Stimulated activated CD4-positive, alpha-beta T cell treated with anti-CD3 and anti-CD28 coated beads, Interleukin-2, amount 100 ng/mL, for 4 hours (primary cell): ENCODE data around the gene FER1L5.

Source experiments
- DNase-seq: peaks from one replicate; pipeline ENCODE4 v3.0.0-alpha.2; 2020; ENCODE audit warnings: low read depth

Gene FER1L5

DNA sequence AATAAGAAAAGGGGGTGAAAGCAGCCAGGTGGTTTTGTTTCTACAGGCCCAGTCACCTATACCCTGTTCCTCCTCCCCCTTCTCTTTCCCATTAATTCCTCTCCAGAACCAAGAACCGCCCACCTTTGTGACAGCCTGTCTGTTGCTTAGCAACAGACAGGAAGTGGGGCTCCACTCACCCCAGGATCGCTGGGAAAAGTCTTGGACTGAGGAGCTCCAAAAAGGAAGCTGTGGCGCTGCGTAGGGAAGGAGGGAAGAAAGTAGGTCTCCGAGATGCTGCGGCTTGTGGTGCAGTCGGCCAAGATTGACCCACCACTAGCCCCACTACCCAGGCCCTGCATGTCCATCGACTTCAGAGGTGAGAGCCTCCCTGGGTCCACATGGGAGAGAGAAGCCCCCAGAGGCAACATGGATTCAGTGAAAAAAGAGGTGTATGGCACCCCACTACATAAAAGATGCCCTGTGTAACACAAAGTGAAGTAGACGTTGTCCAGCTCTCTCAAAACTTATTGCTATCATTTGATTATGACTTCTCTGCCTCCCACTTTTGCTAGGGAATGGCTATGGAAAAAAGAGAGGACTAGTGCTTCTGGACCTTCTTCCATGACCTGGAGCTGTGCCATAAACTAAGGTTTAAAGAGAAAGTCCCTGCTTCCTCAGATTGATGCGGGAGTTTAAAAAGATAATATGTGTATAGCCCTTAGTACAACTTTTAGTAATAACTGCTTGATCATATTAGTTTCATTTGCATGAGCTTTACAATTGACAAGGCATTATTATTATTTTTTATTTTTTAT lies at the start of gene FER1L5:
Gene FER1L5 (plus strand): TSS at position 201 of the 797 bp plus-strand sequence. CDS start 73 bp downstream, at position 274.
- DNase-seq, result no peak

GRCh38 chr2:96594282-96594681 lies 48.3 kb upstream of the FER1L5 start:
- no peak for DNase-seq

DNA sequence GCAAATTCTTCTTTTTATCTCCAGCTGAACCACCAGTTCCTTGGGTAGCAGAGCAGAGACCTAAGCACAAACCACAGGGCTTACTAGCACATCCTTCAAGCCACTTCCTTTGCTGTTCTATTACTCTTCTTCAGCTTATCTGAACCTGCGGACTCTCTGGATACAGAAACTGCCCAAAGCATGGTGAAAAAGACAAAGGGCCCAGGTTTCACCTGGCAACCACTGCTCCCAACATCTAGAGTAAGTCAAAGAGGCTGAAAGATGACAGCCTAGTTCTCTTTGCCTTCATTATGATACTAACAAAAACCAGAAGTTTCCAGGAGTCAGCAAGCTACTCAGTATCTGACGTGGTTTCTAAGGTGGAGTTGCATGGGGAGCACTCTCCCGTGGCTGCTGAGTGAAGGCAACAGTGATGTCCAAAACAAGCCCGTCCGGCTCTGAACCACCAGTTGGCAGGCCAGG lies 47.8 kb upstream of the FER1L5 start:
- DNase-seq, result no peak

GRCh38 chr2:96596596-96596995 lies 46.0 kb upstream of the FER1L5 start:
- no peak for DNase-seq

- DNase-seq, result no peak
These were observed 42.6 kb upstream of the FER1L5 start for GRCh38 chr2:96599941-96600340.

- no peak for DNase-seq
These were observed 40.9 kb upstream of the FER1L5 start for GRCh38 chr2:96601382-96602292.

DNA sequence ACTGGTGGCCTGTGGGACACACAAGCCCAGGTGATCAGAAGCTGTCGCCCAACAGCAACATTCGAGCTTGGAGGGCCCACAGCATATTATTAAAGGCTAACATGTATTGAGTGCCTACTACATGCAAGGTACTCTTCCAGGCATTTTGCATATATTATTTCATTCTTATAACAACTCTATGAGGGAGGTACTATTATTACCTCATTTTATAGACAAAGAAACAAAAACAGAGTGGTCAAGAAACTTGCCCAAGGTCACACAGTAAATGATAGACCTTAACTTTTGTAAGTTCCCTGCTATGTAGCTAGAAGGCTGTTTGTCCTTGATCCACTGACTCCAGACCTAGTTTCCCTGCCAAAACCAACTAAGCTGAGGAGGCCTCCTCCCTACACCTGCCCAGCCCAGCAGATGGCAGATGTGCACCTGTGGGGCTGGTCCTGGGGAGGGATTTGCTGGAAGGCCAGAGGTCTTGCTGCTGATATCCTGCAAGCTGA lies 40.2 kb upstream of the FER1L5 start:
- no peak for DNase-seq

DNA sequence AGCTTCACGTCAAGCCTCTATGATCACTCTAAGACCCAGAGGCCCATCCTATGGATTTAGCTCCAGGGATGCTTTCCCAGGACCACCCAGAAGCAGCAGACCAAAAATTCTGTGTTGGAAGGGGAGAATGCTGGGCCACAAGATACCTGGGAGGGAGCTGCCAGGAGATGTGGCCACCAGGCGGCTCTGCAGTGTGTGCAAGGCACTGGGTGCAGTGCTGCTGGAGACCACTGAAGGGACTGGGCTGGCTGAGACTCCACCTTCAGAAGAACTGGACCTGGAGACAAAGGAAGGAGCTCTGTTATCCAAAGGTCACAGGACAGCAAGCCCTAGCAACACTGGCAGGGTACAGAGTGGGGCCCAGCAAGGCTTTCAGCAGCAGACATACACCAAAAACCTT lies 38.5 kb upstream of the FER1L5 start:
- DNase-seq, result no peak

- DNase-seq, result no peak
These were observed 33.8 kb upstream of the FER1L5 start for GRCh38 chr2:96608469-96609455.

GRCh38 chr2:96616128-96616527 lies 26.4 kb upstream of the FER1L5 start:
- no peak for DNase-seq

- DNase-seq, result no peak
These were observed 26.0 kb upstream of the FER1L5 start for GRCh38 chr2:96616535-96616934.

GRCh38 chr2:96617012-96617411 lies 25.6 kb upstream of the FER1L5 start:
- no peak for DNase-seq

- DNase-seq, result no peak
These were observed 23.8 kb upstream of the FER1L5 start for GRCh38 chr2:96618596-96619283.

GRCh38 chr2:96622544-96622943 lies 20.0 kb upstream of the FER1L5 start:
- DNase-seq, result no peak

DNA sequence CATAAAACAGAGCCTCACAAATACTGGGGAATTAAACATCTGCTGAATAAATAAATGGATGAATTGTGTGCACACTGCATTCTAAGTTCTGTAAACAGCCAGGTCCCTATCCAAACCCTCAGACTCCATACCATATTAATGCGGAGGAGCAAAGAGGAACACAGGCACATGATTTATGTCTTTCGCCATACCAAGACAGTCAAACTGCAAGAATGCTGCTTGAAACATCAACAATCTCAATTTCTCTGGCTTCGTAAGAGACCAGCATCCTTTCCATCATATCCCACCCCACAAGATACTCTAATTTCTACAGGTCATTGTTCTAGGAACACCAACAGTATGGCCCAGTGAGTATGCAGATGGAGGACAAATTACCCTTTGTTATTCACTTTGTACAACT lies 19.4 kb upstream of the FER1L5 start:
- DNase-seq, result no peak

- DNase-seq, result no peak
These were observed 16.7 kb upstream of the FER1L5 start for GRCh38 chr2:96625571-96626552.

DNA sequence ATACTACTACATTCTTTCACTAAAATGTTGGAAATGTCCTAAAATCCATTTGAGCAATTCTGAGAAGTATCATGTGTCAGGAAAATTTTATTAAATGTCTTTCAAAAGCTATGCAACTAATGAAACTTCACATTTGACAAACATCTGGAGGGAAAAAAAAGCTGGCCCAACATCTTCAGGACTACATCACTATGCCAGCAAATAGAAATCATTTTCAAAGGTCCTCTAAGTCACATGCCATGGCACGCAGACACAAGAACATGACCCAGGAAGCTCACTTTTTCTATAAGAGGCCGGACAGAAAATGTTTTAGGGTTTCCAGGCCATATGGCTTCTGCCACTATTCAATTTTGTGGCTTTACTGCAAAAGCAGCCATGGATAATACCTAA lies 16.0 kb upstream of the FER1L5 start:
- no peak for DNase-seq

DNA sequence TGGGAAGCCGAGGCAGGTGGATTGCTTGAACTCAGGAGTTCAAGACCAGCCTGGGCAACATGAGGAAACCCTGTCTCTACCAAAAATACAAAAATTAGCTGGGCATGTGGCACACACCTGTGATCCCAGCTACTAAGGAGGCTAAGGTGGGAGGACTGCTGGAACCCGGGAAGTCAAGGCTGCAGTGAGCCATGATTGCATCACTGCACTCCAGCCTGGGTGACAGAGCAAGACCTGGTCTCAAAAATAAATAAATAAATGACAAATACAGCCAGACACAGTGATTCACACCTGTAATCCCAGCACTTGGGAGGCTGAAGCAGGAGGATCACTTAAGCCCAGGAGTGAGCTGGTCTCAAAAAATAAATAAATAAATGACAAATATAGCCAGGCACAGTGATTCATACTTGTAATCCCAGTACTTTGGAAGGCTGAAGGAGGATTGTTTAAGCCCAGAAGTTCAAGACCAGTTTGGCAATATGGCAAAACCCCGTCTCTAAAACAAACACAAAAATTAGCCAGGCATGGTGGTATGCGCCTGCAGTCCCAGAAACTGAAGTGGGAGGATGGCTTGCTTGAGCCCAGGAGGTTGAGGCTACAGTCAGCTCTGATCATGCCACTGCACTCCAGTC lies 10.6 kb upstream of the FER1L5 start:
- no peak for DNase-seq

DNA sequence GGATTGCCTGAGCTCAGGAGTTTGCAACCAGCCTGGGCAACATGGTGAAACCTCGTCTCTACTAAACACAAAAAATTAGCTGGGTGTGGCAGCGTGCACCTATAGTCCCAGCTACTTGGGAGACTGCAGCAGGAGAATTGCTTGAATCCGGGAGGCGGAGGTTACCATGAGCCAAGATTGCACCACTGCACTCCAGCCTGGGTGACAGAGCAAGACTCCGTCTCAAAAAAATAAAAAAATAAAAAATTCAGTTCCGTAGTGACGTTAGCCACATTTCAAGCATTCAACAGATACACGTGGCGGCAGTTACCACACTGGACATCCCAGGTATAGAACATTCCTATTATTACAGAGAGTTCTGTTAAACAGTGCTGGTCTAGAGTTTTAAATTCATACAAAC lies 8.9 kb upstream of the FER1L5 start:
- no peak for DNase-seq
